Muscle of leg (tissue), 9 donors: ENCODE measurements around the gene CDC42BPA. TPM values are rescaled to one million over a fixed set of nuclear protein-coding genes. Genes with fewer than 3 reads are reported as not detected.

ENCODE experiments used
- polyA plus RNA-seq, 8 donors: library from polyadenylated mRNA; unstranded; fragments of 120-200 nt; gene quantifications; one replicate each; pipeline versions ENCODE4 v1.2.1 to v1.2.3, GENCODE V29; 2013; ENCODE audit warnings: inconsistent platforms in 1 of 8, low replicate concordance in 1 of 8; ENCODE audit not compliant: insufficient read length in 8 of 8, insufficient read depth in 1 of 8
- total RNA-seq: library from RNA; stranded (reverse); fragments of 120-200 nt; gene quantifications from one replicate; pipeline ENCODE4 v1.2.4, GENCODE V29; 2013

CDC42BPA gene
- total and polyA plus RNA-seq, 9 donors = 22.0 to 38.2 (median 29.3) TPM

Other genes with a start within 250 kb of the CDC42BPA start
- gene ZNF678, start 245.1 kb upstream of the CDC42BPA start, total RNA-seq = 17.3 TPM
- 1 to 10 TPM; 4.3 to 9.6 (median 8.3) TPM for gene ZNF678, start 245.1 kb upstream of the CDC42BPA start, polyA plus RNA-seq